Fibroblast of the conjunctiva (primary cell): Measurements from ENCODE around the gene PLET1.

Source experiments
- DNase-seq: peaks from one replicate; pipeline ENCODE4 v3.0.0-alpha.2; 2010; ENCODE audit warnings: low read depth

PLET1 gene

DNA sequence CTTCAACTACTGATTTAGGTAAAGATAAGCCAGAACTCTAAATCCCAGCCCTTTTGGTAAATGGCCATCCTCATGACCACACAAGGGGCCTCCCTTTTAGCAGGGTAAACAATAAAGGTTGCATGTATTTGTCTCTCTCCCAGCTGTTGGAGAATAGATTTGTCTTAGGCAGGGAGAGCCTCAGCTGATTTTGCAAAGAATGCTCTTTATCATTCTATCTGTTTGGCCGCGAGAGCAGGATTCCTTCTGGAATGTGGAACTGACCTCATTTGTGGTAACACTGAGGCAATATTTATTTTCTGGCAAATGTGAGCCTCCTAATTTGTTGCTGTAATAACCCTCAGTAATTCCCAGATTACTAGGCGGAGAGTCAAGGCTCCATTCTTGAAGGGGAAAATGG is 19.2 kb downstream of the PLET1 start:
- peak; percentile 40 for DNase-seq

GRCh38 chr11:112238041-112238440 is 22.6 kb downstream of the PLET1 start:
- no peak for DNase-seq

- no peak for DNase-seq
Measured at GRCh38 chr11:112237451-112237850, 23.2 kb downstream of the PLET1 start.

- no peak for DNase-seq
Measured at GRCh38 chr11:112235750-112236390, 24.8 kb downstream of the PLET1 start.

DNA sequence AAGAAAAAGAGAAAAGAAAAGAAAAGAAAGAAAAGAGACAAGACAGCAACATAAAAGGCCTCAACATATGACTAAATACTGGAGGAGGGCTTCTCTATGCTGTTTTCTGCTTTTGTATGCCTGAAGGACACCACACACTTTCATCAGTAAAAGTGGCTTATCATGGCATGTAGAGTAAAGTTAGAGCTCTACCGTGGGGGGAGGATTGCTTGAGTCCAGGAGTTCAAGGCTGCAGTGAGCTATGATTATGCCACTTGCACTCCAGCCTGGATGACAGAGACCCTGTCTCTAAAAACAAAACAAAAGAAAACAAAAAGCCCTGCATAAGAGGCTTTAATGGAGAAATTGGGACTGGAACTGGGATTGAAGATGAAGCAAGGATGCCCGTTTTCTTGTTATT is 28.7 kb downstream of the PLET1 start:
- no peak for DNase-seq

GRCh38 chr11:112229746-112230433 is 30.8 kb downstream of the PLET1 start:
- DNase-seq = peak; percentile 47

- no peak for DNase-seq
Measured at GRCh38 chr11:112229159-112229558, 31.5 kb downstream of the PLET1 start.

- no peak for DNase-seq
Measured at GRCh38 chr11:112228706-112229105, 32.0 kb downstream of the PLET1 start.

- no peak for DNase-seq
Measured at GRCh38 chr11:112227471-112227870, 33.2 kb downstream of the PLET1 start.

DNA sequence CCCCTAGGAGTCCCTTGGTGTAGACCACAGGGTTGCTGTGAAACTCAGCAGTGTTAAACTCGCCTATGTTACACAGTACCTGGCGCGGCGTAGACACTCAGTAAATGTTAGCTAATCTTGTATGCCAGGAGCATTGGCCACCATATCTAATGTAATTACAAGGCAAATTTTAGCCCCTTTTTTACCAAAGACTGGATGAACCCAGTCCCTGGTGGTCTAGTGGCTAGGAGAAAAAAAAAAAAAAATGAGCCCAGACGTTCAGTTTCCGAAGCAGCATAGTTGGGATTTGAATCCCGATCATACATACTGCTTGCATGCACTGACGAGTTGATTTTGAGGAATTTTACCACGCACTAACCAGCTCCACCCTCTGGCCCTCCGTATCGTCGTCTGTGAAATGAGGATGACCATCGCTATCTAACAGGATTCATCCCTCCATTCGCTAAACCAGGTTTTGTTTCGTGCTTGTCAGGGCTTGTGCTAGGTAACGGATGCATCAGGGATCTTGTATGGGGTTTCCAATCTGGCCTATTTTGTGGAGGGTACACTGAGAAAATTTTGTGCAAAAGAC is 33.7 kb downstream of the PLET1 start:
- DNase-seq = peak; percentile 3

GRCh38 chr11:112226062-112226830 is 34.4 kb downstream of the PLET1 start, which contains the start of gene PTS:
TSS of gene PTS (plus strand) at chr11:112226428. CDS start at chr11:112226444, 16 bp downstream.
- peak; percentile 68 for DNase-seq

GRCh38 chr11:112225753-112226061 is 35.0 kb downstream of the PLET1 start:
- DNase-seq = no peak

DNA sequence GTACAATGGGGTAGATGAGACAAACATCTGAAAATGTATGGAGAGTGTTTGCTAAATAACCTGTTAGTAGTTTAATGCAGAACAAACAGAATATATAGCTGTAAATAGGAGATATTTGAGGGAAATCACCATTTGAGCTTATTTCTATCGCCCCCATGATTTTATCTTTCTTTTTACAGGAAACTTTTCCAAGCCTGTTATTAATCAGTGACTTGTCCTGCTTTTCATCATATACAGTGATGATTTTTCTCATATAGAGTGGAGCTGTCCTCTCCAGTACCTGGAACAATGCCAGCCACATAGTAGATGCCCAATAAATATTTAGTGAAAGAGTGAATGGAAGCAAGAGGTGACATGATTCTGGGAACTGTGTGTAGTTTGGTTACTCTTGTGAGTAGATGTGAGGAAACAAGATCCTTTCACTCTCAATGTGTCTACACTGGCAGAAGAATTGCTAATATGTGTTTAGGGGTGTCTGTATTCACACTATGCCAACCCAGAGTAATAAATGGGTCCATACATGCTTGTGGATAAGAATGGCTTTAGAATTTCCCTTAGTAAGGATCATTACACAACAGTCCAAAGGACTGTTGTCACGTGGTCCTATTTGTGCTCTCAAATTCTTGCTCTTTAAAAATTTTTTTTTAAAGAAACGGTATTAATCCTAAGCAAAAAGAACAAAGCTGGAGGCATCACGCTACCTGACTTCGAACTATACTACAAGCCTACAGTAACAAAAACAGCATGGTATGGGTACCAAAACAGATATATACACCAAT is 36.7 kb downstream of the PLET1 start:
- no peak for DNase-seq

- DNase-seq = no peak
Measured at GRCh38 chr11:112223121-112223520, 37.5 kb downstream of the PLET1 start.

DNA sequence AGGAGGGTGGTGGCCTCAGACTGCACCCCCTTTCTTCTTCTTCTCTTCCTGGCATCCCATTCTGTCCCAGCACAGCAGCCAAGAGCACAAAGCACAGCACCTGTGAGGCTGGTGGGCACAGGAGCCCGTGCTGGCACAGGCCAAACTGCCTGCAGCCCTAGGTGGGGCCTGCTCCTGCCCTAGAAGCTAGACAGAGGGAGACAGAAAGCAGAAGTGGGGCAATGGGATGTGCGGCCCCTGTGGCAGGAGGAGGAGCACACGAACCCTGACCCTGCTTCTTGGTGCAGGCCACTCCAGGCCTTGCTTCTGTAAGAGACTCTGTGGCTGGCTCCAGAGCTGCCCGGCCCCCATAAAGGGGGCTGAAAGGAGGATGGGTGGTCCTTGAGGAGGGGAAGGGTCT is 38.4 kb downstream of the PLET1 start:
- DNase-seq = no peak

DNA sequence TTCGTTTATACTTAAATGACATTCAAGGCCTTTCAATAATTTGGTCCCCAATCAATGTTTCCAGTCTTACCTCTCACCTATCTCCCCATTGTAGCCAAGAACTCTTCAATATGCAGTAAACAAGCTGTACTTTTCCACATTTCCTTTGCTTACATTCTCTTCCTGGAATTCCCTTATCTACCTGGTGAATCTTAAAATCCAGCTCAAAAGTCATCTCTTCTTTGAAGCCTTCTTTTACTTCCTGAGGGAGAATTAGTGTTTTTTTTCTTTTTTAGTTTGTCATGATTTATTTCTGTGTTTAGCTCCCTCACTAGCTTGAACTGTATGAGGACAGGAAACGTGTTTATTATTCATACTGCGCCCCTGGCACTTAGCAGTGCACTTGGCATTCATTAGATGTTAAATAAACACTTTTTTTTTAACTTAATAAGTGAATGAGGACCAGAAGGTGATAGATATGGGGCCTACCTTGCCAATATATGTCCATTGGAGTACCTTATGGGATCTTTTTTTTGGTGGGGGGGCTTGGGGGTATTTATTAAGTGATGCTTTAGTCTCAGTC is 39.3 kb downstream of the PLET1 start:
- no peak for DNase-seq

DNA sequence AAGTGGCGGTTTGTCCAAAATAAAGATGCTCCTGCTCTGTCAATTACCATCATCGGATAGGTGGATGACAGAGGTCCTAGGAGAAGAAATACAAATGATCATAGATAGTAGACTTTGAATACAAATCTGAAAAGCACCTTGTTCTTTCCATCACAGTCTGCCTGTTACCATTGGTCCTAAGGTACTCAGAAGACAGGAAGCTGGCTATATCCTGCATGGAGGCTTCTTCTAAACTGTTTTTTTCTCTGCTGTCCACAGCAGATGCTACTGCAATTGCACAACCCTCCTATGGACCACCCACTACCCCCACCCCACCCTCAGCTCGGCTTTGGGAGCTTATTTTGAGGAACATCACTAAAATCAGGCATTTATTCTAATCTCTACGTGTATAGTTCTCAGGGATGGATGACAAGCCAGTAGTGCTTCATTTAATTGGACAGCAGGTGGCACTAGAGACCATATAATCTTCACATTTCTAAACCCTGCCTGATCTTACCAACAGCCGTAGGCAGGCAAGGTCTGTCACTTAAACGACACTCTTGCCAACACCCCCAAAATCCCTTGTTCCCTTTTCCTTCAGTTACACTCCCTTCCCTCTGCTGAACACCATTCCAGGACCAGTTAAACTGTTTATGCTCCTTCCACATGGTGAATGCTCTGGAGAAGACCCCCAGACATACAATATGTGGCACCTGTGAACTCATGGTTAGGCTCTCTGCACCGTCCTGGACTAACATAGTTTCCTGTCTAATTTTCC is 41.0 kb downstream of the PLET1 start:
- peak; percentile 77 for DNase-seq

DNA sequence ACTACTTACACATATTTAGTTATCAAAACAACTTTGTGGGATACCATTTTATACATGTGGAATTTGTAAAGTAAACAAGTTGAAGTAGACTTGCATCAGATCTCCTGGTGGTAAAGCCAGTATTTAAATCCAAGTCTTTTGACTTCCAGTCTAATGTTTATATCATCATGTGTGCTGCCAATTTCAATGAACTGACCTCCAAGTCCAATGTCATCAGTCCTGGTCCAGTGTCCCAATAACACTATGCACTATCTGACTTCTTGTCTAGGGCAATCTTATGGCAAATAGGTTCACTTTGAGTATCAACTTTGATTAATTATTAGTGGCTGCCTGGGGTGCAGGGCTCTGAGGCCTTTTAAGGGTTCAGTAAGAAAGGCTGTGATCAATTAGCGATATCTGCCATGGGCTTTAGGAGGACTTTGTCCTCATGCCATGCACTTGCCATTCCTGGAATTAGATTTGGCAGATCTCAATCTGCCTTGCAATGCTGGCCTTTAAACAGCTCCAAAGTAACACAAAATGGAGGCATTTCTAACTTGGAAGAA is 44.0 kb downstream of the PLET1 start:
- DNase-seq = peak; percentile 45

DNA sequence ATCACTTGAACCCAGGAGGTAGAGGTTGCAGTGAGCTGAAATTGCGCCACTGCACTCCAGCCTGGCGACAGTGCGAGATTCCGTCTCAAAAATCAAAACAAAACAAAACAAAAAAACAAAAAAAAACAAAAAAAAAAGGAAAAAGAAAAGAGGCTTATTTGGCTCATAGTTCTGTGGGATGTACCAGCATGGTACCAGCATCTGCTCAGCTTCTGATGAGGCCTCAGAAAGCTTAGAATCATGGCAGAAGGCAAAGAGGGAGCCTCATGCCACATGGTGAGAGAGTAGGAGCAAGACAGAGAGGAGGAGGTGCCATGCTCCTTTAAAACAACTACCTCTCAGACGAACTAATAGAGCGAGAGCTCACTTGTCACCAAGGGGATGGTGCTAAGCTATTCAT is 45.0 kb downstream of the PLET1 start:
- DNase-seq = no peak

GRCh38 chr11:112213753-112214152 is 46.9 kb downstream of the PLET1 start:
- no peak for DNase-seq

DNA sequence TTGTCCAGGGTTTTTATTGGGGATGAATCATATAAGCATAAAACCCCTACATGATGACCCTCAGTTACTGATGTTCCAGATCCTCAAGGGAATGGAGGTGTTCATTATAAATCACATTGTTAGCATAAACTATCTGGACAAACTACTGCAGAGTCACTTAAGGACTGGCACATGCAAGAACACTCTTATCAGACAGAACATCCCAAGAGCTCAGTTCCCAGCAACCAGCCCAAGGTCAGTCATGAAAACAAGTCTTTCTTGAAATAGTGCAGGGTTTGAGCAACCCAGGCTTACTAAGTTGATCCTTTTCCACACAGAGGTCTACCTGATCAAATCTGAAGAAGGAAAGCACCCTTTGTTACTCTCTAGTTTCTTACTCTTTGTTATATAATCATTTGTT is 48.0 kb downstream of the PLET1 start:
- DNase-seq = no peak
